ENCODE results near the gene HRH1.

DNA sequence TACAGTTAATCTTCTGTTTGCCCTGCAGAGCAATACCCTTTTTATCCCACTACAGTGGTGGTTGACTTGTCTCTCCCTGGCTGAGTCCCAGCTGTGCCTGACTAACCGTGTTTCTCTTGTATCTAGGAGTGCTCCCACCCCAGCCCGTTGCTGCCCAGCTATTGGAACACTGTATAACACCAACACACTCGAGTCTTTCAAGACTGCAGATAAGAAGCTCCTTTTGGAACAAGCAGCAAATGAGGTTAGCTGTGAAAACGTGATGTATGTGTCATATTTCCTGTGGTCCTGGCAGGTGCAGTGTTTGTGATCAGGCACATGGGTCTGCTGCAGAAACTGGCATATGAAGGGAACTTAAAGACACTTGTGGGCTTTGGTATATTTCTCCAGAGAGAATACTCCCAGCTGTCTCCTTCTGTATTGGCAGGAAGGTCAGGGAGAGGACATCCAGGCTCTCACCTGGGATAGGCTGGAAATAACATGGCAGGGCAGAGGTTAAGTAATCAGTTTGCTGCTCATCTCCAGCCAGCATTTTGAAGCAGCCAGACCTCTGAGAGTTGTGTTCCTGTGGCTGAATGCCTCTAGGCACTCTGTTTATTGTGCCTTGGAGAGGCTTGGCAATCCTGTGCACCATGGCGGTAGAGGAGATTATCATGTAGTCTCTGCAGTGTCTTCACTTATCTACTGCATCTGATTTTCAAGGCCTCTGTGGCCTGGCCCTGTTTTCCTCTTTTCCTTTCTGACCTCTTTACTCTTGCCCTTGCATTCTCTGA lies 152.7 kb downstream of the HRH1 start:
- TF ChIP-seq, protein P1, sequence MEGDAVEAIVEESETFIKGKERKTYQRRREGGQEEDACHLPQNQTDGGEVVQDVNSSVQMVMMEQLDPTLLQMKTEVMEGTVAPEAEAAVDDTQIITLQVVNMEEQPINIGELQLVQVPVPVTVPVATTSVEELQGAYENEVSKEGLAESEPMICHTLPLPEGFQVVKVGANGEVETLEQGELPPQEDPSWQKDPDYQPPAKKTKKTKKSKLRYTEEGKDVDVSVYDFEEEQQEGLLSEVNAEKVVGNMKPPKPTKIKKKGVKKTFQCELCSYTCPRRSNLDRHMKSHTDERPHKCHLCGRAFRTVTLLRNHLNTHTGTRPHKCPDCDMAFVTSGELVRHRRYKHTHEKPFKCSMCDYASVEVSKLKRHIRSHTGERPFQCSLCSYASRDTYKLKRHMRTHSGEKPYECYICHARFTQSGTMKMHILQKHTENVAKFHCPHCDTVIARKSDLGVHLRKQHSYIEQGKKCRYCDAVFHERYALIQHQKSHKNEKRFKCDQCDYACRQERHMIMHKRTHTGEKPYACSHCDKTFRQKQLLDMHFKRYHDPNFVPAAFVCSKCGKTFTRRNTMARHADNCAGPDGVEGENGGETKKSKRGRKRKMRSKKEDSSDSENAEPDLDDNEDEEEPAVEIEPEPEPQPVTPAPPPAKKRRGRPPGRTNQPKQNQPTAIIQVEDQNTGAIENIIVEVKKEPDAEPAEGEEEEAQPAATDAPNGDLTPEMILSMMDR (IDR thresholded peaks at IDR 0.05): no peak
- TF ChIP-seq POLR2A (IDR thresholded peaks at IDR 0.05): no peak

Data from uterus (tissue), 2 donors.